Retina (tissue), 1 donor: ENCODE measurements around the gene RSL1D1.

ENCODE experiments used
- DNase-seq: peaks from one replicate; pipeline ENCODE4 v3.0.0-alpha.2; 2016

Gene RSL1D1

GRCh38 chr16:11851294-11852091 is at the start of gene RSL1D1:
Gene RSL1D1 (minus strand): TSS chr16:11851542. CDS start chr16:11851512, 30 bp downstream.
- DNase-seq, result peak; percentile 98

GRCh38 chr16:11901091-11901490 is 49.7 kb upstream of the RSL1D1 start:
- DNase-seq, result no peak

GRCh38 chr16:11896486-11897176 is 45.3 kb upstream of the RSL1D1 start:
- no peak for DNase-seq

GRCh38 chr16:11893571-11893970 is 42.2 kb upstream of the RSL1D1 start:
- no peak for DNase-seq

GRCh38 chr16:11892761-11893160 is 41.4 kb upstream of the RSL1D1 start:
- DNase-seq, result no peak

- no peak for DNase-seq
Observed at GRCh38 chr16:11890231-11890965, 39.1 kb upstream of the RSL1D1 start.

- no peak for DNase-seq
Observed at GRCh38 chr16:11886881-11887280, 35.5 kb upstream of the RSL1D1 start.

GRCh38 chr16:11884035-11884434 is 32.7 kb upstream of the RSL1D1 start:
- no peak for DNase-seq

GRCh38 chr16:11880007-11880406 is 28.7 kb upstream of the RSL1D1 start:
- no peak for DNase-seq

- DNase-seq, result no peak
Observed at GRCh38 chr16:11877374-11877773, 26.0 kb upstream of the RSL1D1 start.

- no peak for DNase-seq
Observed at GRCh38 chr16:11876306-11876705, 25.0 kb upstream of the RSL1D1 start.

GRCh38 chr16:11875721-11876120 is 24.4 kb upstream of the RSL1D1 start:
- no peak for DNase-seq

- peak; percentile 3 for DNase-seq
Observed at GRCh38 chr16:11871193-11871592, 19.9 kb upstream of the RSL1D1 start.

- DNase-seq, result no peak
Observed at GRCh38 chr16:11870399-11870798, 19.1 kb upstream of the RSL1D1 start.

- no peak for DNase-seq
Observed at GRCh38 chr16:11869353-11870228, 18.2 kb upstream of the RSL1D1 start.

GRCh38 chr16:11868412-11868980 is 17.2 kb upstream of the RSL1D1 start:
- no peak for DNase-seq

- no peak for DNase-seq
Observed at GRCh38 chr16:11862489-11862888, 11.1 kb upstream of the RSL1D1 start.

GRCh38 chr16:11857161-11857560 is 5.8 kb upstream of the RSL1D1 start:
- no peak for DNase-seq

- no peak for DNase-seq
Observed at GRCh38 chr16:11852092-11852809, 909 bp upstream of the RSL1D1 start.

- DNase-seq, result no peak
Observed at GRCh38 chr16:11848842-11849241, 2.5 kb downstream of the RSL1D1 start.

GRCh38 chr16:11844499-11844898 is 6.8 kb downstream of the RSL1D1 start:
- no peak for DNase-seq

- DNase-seq, result no peak
Observed at GRCh38 chr16:11843861-11844260, 7.5 kb downstream of the RSL1D1 start.
